Gastrocnemius medialis (tissue), 4 donors: ENCODE results near the gene CRYBB3.

Experiments
- CTCF ChIP-seq, 5 experiments: fragments of 450-650 bp in 3 of 5; fragments of 200-600 bp in 2 of 5; sonication (generic) in 2 of 5; IDR thresholded peaks in 4 of 5; conservative IDR thresholded peaks in 1 of 5; 1 replicate in 4 of 5; 2 replicates in 1 of 5; pipeline ENCODE4 v1.5.1; 2016 to 2019; ENCODE audit warnings: antibody characterized with exemption in 5 of 5, mild to moderate bottlenecking in 3 of 5, moderate library complexity in 3 of 5
- POLR2A ChIP-seq, 2 donors: fragments of 450-650 bp; IDR thresholded peaks; one replicate each; pipeline ENCODE4 v1.6.1; 2017; ENCODE audit warnings: antibody characterized with exemption in 2 of 2, mild to moderate bottlenecking in 2 of 2, moderate library complexity in 2 of 2

DNA sequence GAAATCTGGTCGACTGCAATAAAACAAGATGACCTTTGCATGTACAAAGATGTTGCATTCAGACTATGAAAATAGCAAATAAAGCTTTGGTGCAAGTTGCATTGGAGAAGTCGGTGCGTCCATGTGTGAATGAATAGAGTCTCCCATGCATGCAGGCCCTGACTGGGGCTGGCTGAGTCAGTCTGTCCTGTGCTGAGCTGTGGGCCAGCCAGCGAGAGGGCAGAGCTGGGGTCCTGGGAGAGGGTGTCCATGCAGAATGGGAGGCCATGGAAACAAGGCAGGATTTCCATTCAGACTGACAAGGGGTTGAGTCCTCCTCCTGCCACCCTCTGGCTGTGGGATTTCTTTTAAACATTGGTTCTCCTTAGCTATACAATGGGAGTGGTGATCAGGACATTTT is 2.3 kb upstream of the CRYBB3 start:
- TF ChIP-seq CTCF (IDR thresholded peaks at IDR 0.05 in 4 of 5, conservative IDR thresholded peaks at IDR 0.05 in 1 of 5) (no peak), POLR2A (IDR thresholded peaks at IDR 0.05) (no peak)
